Hepatocyte (in vitro differentiated cells): ENCODE results near the gene ENOSF1. TPM values are rescaled to one million over a fixed set of nuclear protein-coding genes. Genes with fewer than 3 reads are reported as not detected.

Source experiments
- DNase-seq: peaks from one replicate; pipeline ENCODE4 v3.0.0-alpha.2; 2016; ENCODE audit warnings: low spot score
- H2AFZ ChIP-seq: fragments of 200-600 bp; sonication (generic); 2 replicates; pipeline ENCODE4 v1.6.0; 2016; ENCODE audit warnings: antibody characterized with exemption, mild to moderate bottlenecking
- H3K27ac ChIP-seq: fragments of 200-600 bp; sonication (generic); 2 replicates; pipeline ENCODE4 v1.5.1; 2016; ENCODE audit warnings: mild to moderate bottlenecking
- H3K27me3 ChIP-seq: fragments of 200-600 bp; sonication (generic); 2 replicates; pipeline ENCODE4 v1.6.1; 2016
- H3K36me3 ChIP-seq: fragments of 200-600 bp; sonication (generic); replicated peaks from 2 replicates; pipeline ENCODE4 v1.5.1; 2016; ENCODE audit warnings: low read depth; ENCODE audit not compliant: insufficient read depth
- H3K4me1 ChIP-seq: fragments of 200-600 bp; sonication (generic); 2 replicates; pipeline ENCODE4 v1.5.1; 2016; ENCODE audit warnings: mild to moderate bottlenecking, moderate library complexity; ENCODE audit not compliant: insufficient read depth
- H3K4me2 ChIP-seq: fragments of 200-600 bp; sonication (generic); 2 replicates; pipeline ENCODE4 v1.6.0; 2016
- H3K4me3 ChIP-seq: fragments of 200-600 bp; sonication (generic); 2 replicates; pipeline ENCODE4 v1.5.1; 2016; ENCODE audit warnings: mild to moderate bottlenecking
- H3K79me2 ChIP-seq: fragments of 200-600 bp; sonication (generic); 2 replicates; pipeline ENCODE4 v1.6.0; 2017; ENCODE audit warnings: mild to moderate bottlenecking
- H3K9me2 ChIP-seq: fragments of 200-600 bp; sonication (generic); replicated peaks from 2 replicates; pipeline ENCODE4 v1.6.0; 2017; ENCODE audit warnings: mild to moderate bottlenecking; ENCODE audit not compliant: insufficient read depth
- H3K9me3 ChIP-seq: fragments of 200-600 bp; sonication (generic); 2 replicates; pipeline ENCODE4 v1.5.1; 2016; ENCODE audit warnings: low read depth, mild to moderate bottlenecking
- H4K20me1 ChIP-seq: fragments of 200-600 bp; sonication (generic); 2 replicates; pipeline ENCODE4 v1.6.0; 2016; ENCODE audit warnings: mild to moderate bottlenecking; ENCODE audit not compliant: insufficient read depth, poor library complexity, severe bottlenecking
- CTCF ChIP-seq: fragments of 200-600 bp; sonication (generic); IDR thresholded peaks from 2 replicates; pipeline ENCODE4 v1.5.1; 2016; ENCODE audit warnings: antibody characterized with exemption, mild to moderate bottlenecking; ENCODE audit not compliant: poor library complexity
- EZH2 ChIP-seq: fragments of 200-600 bp; sonication (generic); IDR thresholded peaks from 2 replicates; pipeline ENCODE4 v1.6.1; 2016; ENCODE audit warnings: antibody characterized with exemption, mild to moderate bottlenecking, borderline replicate concordance
- EZH2phosphoT487 ChIP-seq: fragments of 200-600 bp; sonication (generic); IDR thresholded peaks from one replicate; pipeline ENCODE4 v1.6.1; 2018; ENCODE audit warnings: antibody characterized with exemption, mild to moderate bottlenecking, low read depth, moderate library complexity; ENCODE audit not compliant: unreplicated experiment, severe bottlenecking
- WGBS: methylation state at CpG from one replicate; pipeline ENCODE4 v1.1.6; 2016; ENCODE audit warnings: low lambda C conversion rate; ENCODE audit errors: missing lambda C conversion rate; 5-methylcytosine and 5-hydroxymethylcytosine counted together
- polyA plus RNA-seq: library from polyadenylated mRNA; unstranded; fragments of >200 nt; fragmentation: Nextera tagmentation; extraction: Ambion mirVana; gene quantifications from 2 replicates; pipeline ENCODE4 v1.2.1, GENCODE V29; 2016
- total RNA-seq: library from RNA; depleted of rRNA; stranded (reverse); fragments of >200 nt; gene quantifications from 2 replicates; pipeline ENCODE4 v1.2.3, GENCODE V29; 2014

The ENOSF1 gene
- total and polyA plus RNA-seq, 2 experiments from 2014 or later = 41.6 to 44.5 TPM

DNA sequence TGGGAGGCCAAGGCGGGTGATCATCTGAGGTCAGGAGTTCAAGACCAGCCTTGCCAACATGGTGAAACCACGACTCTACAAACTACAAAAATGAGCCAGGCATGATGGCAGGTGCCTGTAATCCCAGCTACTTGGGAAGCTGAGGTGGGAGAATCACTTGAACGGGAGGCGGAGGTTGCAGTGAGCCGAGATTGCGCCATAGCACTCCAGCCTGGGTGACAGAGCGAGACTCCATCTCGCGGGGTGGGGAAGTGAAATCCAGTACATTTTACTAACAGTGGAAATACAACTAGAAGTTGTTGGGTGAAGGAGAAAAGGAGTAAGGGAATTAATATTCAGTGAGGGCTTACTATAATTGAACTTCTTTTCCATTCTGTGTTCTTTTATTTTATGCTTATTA is 13.2 kb upstream of the ENOSF1 start:
- Histone ChIP-seq H3K9me3 (no peaks in the 10 kb centered on the region), H3K9me2 (no peaks in the 10 kb centered on the region), H4K20me1 (no peaks in the 10 kb centered on the region), H3K27ac (no peak overlapping the region), H3K79me2 (no peaks in the 10 kb centered on the region), H2AFZ (no peak overlapping the region), H3K4me2 (no peak overlapping the region), H3K36me3 (no peaks in the 10 kb centered on the region), H3K27me3 (no peaks in the 10 kb centered on the region), H3K4me1 (no peaks in the 10 kb centered on the region), H3K4me3 (no peak overlapping the region)
- WGBS = 98% methylated on average over 9 of the region's 9 CpGs
- no peak for TF ChIP-seq EZH2phosphoT487
- TF ChIP-seq EZH2 = no peak
- no peak for TF ChIP-seq CTCF
- DNase-seq = no peak

GRCh38 chr18:723541-724080 is 11.2 kb upstream of the ENOSF1 start:
- H3K9me2 ChIP-seq = no peaks in the 10 kb centered on the region
- no peak overlapping the region for H3K27ac ChIP-seq
- TF ChIP-seq EZH2 (no peak), CTCF (no peak), EZH2phosphoT487 (no peak)
- WGBS = 100% methylated on average over 1 of the region's 1 CpG
- no peaks in the 10 kb centered on the region for H4K20me1 ChIP-seq
- H3K4me1 ChIP-seq = no peaks in the 10 kb centered on the region
- H2AFZ ChIP-seq = no peak overlapping the region
- no peak overlapping the region for H3K4me2 ChIP-seq
- H3K27me3 ChIP-seq = no peaks in the 10 kb centered on the region
- H3K36me3 ChIP-seq = no peaks in the 10 kb centered on the region
- no peaks in the 10 kb centered on the region for H3K79me2 ChIP-seq
- no peaks in the 10 kb centered on the region for H3K9me3 ChIP-seq
- H3K4me3 ChIP-seq = no peak overlapping the region
- DNase-seq = no peak

GRCh38 chr18:717003-717402 is 4.6 kb upstream of the ENOSF1 start:
- no peaks in the 10 kb centered on the region for H3K36me3 ChIP-seq
- WGBS = 93% methylated on average over 4 of the region's 4 CpGs

More at GRCh38 chr18:717003-717402, 4.6 kb upstream of the ENOSF1 start:
- no peak overlapping the region for H3K4me2 ChIP-seq
- no peaks in the 10 kb centered on the region for H4K20me1 ChIP-seq
- H3K4me1 ChIP-seq = no peaks in the 10 kb centered on the region
- H3K27ac ChIP-seq = no peak overlapping the region
- H3K9me3 ChIP-seq = no peaks in the 10 kb centered on the region
- H3K79me2 ChIP-seq = no peaks in the 10 kb centered on the region
- no peak for TF ChIP-seq EZH2
- TF ChIP-seq CTCF = no peak
- TF ChIP-seq EZH2phosphoT487 = no peak
- H3K9me2 ChIP-seq = no peaks in the 10 kb centered on the region
- DNase-seq = no peak
- no peaks in the 10 kb centered on the region for H3K27me3 ChIP-seq
- no peak overlapping the region for H2AFZ ChIP-seq
- no peak overlapping the region for H3K4me3 ChIP-seq
